Measurements from ENCODE around the gene CHRNA1.
A peak's percentile ranks its signal among the peaks of the same experiment; 100 is the strongest.

Gene CHRNA1

GRCh38 chr2:174764280-174765255, at the start of gene CHRNA1:
TSS of gene CHRNA1 (minus strand) at chr2:174764472. CDS start at chr2:174764394, 78 bp downstream.
- DNase-seq (ENCODE audit: low spot score), result no peak

- DNase-seq (ENCODE audit: low spot score), result no peak
These were observed 47.8 kb upstream of the CHRNA1 start for GRCh38 chr2:174812037-174812436.

GRCh38 chr2:174807931-174808330, 43.7 kb upstream of the CHRNA1 start:
- no peak for DNase-seq (ENCODE audit: low spot score)

GRCh38 chr2:174805803-174806202, 41.5 kb upstream of the CHRNA1 start:
- DNase-seq (ENCODE audit: low spot score), result no peak

GRCh38 chr2:174802459-174802858, 38.2 kb upstream of the CHRNA1 start:
- no peak for DNase-seq (ENCODE audit: low spot score)

GRCh38 chr2:174800436-174801205, 36.3 kb upstream of the CHRNA1 start:
- DNase-seq (ENCODE audit: low spot score), result no peak

GRCh38 chr2:174798801-174799200, 34.5 kb upstream of the CHRNA1 start:
- DNase-seq (ENCODE audit: low spot score), result no peak

GRCh38 chr2:174797781-174798276, 33.6 kb upstream of the CHRNA1 start:
- no peak for DNase-seq (ENCODE audit: low spot score)

GRCh38 chr2:174796319-174796771, 32.1 kb upstream of the CHRNA1 start:
- no peak for DNase-seq (ENCODE audit: low spot score)

GRCh38 chr2:174794851-174795374, 30.6 kb upstream of the CHRNA1 start:
- no peak for DNase-seq (ENCODE audit: low spot score)

- DNase-seq (ENCODE audit: low spot score), result no peak
These were observed 28.2 kb upstream of the CHRNA1 start for GRCh38 chr2:174792309-174793025.

- no peak for DNase-seq (ENCODE audit: low spot score)
These were observed 27.5 kb upstream of the CHRNA1 start for GRCh38 chr2:174791746-174792280.

- no peak for DNase-seq (ENCODE audit: low spot score)
These were observed 26.7 kb upstream of the CHRNA1 start for GRCh38 chr2:174791020-174791419.

- no peak for DNase-seq (ENCODE audit: low spot score)
These were observed 24.7 kb upstream of the CHRNA1 start for GRCh38 chr2:174789001-174789400.

GRCh38 chr2:174788291-174788929, 24.1 kb upstream of the CHRNA1 start:
- DNase-seq (ENCODE audit: low spot score), result peak; percentile 18

- DNase-seq (ENCODE audit: low spot score), result no peak
These were observed 23.4 kb upstream of the CHRNA1 start for GRCh38 chr2:174787487-174788205.

GRCh38 chr2:174786066-174786725, 21.9 kb upstream of the CHRNA1 start:
- no peak for DNase-seq (ENCODE audit: low spot score)

GRCh38 chr2:174785481-174785880, 21.2 kb upstream of the CHRNA1 start:
- no peak for DNase-seq (ENCODE audit: low spot score)

GRCh38 chr2:174784909-174785308, 20.6 kb upstream of the CHRNA1 start:
- DNase-seq (ENCODE audit: low spot score), result no peak

- no peak for DNase-seq (ENCODE audit: low spot score)
These were observed 20.0 kb upstream of the CHRNA1 start for GRCh38 chr2:174784316-174784715.
